Activated CD8-positive, alpha-beta memory T cell treated with anti-CD3 and anti-CD28 coated beads, Interleukin-2, amount 50 U/mL, for 24 hours (primary cell): ENCODE measurements around the gene MRPL52.

Experiments
- DNase-seq: peaks from one replicate; pipeline ENCODE4 v3.0.0-alpha.2; 2020; ENCODE audit errors: extremely low read depth

MRPL52 gene

GRCh38 chr14:22882064-22882463, 52.4 kb downstream of the MRPL52 start:
- no peak for DNase-seq

GRCh38 chr14:22882529-22883172, 53.0 kb downstream of the MRPL52 start:
- no peak for DNase-seq

GRCh38 chr14:22883173-22883976, 53.7 kb downstream of the MRPL52 start, which contains the start of gene REM2:
TSS of gene REM2 (plus strand) at chr14:22883222. CDS start at chr14:22883288, 66 bp downstream.
- DNase-seq: no peak

GRCh38 chr14:22884076-22884737, 54.5 kb downstream of the MRPL52 start:
- DNase-seq: no peak
